ENCODE results near the gene TRIM26.
"Not testable (repeated sequence)": the region's sequence is repeated elsewhere in the genome, so short reads cannot be mapped to it uniquely, and the experiment has no call there.

The TRIM26 gene

DNA sequence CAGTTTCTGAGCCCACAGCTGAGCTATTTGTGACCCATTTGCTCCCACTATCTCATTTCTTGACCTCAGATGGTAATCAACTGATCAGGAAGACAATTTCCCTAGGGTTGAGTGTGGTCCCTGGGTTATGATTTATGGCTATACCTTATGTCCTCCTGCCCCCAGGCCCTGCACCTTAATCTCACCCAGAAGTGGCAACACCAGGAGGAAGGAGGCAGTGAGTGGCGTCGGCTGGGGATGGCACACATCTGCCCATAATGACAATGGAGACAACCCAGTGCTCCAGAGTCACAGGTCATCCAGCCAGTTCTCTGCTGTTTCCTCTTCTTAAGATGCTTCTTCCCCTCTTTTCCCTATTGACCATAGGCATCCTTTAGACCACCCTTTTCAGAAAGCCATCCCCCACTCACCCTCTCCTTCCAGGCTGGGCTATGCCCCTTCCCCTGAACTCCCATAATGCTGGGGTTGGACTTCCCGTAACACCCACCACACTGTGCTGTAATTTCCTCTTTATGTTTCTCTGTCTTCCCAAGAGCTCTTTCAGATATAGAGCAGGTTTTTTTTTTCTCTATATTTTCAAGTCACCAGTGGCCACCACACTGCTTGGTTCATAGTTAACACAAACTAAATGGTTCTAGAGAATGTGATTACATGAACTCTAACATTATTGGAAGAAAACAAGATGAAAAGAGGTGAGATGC lies 60.1 kb downstream of the TRIM26 start:
- DNase-seq = no peak

DNA sequence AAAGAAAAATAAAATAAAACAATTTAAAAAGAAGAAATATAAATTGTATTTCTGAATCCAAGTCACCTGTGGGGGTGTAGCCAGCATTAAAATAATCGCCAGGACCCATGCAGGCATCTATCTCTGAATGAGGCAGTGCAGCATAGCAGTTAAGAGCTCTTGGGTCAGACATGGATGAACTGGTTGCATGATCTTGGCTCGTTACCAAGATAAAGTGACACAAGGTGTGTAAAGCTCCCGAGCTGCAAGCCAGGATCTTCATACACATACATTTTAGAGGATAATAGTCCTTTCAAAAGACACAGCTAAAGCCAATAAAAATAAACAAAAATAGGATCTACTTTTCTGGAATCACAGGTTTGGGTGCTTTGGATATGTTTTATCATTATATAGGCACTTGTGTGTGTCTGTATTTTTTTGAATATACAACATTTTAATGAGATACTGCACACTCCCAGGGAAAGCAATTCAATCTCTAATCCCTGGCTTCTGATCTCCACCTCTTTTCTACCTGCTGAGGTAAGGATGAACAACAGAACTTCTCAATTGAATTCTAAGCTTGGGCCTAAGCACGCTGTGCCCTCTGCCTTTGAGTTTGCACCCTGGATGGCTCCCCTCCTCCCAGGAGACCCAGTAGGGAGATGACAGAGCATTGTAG lies 61.1 kb downstream of the TRIM26 start:
- no peak for DNase-seq

DNA sequence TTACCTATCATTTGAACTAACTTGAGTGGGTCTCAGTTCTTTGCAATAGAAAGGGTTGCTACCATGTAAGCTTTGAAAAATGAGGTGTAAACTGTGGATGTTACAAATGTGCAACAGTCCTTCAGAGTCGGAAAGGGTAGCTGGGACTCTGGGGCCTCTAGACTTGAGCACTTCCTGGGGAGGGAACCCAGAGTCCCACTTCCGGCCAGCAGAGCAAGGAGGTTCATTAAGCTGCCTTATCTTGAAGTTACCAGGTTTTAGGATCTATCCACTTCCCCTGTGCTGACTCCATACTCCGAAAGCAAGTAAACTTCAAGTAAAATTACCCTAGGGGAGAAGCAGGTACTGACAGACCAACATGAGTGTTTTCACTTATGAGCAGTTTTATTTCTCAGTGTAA lies 61.6 kb downstream of the TRIM26 start:
- no peak for DNase-seq

DNA sequence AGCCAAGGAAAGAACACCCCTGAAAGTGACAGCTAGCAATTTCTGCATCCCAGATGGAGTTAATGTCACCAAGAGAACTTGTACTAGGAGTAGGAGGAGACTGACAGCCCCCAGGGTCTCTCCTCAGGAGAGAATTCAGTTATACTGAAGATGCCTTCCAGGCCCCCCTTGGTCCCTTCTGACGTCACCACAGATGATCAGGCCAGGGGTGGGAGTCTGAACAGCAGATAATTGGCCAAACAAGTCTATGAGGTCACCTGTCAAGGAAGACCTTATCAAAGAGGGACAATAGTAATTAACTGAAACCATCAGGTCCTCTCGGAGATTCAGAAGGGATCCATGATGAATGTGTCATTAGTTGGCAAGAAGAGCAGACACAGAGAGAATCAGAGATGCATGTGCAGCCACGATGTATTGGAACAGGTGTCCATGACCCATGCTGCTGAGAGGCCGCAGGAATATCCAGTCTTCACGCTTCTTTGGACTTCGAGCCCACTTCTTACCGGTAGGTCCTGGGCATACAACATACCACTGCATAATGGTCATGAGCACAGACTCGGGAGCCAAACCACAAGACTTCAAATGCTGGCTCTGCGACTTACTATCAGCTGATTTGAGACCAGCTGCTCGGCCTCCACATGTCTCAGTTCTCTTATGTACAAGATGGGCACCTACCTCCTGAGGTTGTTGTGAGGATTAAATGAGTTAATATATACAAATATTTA lies 62.4 kb downstream of the TRIM26 start:
- DNase-seq = no peak

DNA sequence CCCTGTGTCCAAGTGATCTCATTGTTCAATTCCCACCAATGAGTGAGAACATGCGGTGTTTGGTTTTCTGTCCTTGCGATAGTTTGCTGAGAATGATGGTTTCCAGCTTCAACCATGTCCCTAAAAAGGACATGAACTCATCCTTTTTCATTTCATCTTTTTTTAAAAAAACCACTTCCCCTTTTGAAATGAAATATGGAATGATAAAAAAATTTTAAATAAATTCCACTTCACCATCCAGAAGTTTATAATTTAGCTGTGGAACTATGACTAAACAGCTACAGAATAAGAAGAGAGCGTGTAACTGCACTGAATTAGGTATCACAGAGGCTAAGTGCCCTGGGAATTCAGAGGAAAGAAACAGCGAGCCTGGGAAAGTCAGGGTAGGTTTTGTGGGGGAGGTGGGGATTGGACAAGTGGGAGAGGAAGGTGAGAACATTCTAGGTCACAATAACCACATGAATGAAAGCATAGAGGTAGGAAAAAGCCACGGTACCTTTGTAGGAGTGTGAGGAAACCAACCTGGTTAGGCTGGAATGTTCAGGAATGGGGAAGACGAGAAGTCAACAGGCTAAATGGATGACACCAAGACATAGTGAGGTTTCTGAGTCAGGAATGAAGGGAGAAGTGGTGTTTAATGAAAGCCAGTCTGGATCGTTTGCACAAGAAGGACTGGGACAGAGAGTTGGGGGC lies 63.2 kb downstream of the TRIM26 start:
- no peak for DNase-seq

DNA sequence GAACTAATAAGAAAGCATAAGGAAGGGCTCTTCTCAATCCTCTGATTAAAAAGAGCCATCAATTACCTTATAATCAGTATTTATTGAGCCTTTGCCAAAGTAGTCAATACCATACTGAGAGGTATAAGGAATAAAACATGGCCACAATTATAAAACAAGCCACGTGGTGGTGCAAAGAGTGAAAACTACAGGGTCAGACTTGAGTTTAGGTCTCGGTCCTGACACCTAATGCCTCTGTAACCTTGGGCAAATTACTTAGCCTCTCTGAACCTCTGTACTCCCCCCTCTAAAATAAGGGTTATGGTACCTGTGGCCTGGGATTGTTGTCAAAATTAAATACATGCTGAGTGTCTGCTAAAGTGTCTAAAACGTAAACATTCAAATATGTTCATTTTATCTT lies 64.0 kb downstream of the TRIM26 start:
- DNase-seq = no peak

DNA sequence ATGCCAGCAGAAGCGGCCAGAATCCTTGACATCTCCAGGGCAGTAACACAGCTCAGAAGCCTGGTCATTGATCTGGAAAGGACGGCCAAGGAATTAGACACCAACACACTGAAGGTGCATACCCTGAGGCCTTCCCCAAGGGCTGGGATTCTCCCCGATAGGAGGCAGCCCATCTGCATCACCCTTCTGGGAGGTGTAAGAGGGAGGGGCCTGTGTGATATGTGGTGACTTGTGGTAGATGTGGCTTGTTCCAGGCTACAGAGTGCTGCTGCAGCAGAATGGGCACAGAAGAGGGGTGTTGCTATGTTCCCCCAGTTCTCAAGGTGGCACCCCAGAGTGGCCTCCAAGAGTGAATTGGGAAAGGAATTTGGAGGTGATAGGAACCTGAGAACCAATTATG lies 66.1 kb downstream of the TRIM26 start:
- DNase-seq = no peak

DNA sequence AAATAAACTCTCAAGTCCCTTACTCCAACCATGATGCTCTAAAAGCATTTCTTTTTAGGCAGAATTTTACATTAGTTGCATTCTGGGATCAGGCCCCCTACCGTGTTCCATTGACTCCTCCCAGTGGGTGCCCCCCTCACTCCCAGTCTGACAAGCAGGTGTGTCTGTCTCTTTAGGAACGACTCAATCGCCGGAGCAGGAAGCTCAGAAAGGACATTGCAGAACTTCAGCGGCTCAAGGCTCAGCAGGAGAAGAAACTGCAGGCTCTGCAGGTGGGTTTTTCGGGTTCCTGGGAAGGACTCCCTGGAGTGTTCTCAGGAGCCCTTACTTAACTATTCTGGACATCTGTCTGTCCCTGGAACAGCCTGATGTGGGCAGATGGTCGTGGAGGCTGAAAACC lies 67.4 kb downstream of the TRIM26 start:
- DNase-seq = no peak

DNA sequence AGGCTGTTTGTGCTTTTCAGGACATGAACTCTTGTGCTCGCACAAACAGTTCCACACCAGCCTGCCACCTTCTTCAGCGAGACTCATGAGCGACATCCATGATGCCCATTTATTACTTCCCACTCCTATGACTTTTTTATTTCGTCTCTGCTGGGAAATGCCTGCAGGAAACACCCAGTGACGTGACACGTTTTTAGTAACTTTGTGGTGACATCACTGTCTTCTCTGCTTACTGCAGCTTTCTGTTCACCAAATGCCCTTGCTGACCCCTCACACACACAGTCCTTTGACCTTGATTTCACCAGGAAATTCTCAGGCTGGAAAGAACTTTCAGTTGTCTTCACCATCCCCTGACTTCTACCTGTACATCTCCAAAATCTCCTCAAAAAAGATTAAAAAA lies 68.4 kb downstream of the TRIM26 start:
- DNase-seq = no peak

DNA sequence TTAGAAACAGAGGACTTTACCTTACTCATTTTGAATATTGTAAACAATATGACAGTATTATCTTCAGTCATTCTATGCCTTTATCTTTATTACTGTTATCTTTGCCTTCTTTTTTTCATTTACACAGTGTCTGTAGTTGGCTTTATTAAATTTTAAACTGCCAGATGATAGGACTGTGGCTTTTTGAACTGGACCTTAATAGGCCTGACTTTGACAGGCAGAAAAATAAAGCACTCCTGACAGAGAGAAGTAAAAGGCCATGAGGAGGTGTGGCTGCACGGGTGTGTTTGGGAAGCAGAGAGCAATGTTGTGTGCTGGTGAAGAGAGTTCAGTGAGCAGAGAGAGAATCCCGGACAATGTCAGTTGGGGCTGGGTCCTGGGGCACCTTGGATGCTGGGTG lies 69.4 kb downstream of the TRIM26 start:
- no peak for DNase-seq

DNA sequence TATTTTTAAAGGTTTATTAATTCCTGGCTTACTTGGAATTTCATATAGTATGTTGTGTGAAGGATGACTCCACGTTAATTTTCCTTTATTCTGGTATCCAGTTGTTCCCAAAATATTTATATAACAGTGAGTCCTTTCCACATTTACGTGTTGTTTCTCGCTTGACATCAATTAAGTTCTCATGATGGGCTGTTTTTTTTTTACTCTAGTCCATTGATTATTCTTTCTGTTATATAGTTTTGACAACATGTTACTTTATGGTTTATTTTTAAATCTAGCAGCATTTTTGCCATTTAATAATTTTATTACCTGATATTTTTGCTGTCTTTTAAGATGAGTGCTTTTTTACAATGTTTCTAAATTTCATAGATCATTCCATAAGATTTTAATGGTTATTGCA lies 70.5 kb downstream of the TRIM26 start:
- no peak for DNase-seq

DNA sequence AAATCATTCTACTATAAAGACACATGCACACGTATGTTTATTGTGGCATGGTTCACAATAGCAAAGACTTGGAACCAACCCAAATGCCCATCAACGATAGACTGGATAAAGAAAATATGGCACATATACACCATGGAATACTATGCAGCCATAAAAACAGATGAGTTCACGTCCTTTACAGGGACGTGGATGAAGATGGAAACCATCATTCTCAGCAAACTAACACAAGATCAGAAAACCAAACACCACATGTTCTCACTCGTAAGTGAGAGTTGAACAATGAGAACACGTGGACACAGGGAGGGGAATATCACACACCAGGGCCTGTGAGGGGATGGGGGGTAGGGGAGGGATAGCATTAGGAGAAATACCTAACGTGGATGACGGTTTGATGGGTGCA lies 73.0 kb downstream of the TRIM26 start:
- DNase-seq = not testable (repeated sequence)

DNA sequence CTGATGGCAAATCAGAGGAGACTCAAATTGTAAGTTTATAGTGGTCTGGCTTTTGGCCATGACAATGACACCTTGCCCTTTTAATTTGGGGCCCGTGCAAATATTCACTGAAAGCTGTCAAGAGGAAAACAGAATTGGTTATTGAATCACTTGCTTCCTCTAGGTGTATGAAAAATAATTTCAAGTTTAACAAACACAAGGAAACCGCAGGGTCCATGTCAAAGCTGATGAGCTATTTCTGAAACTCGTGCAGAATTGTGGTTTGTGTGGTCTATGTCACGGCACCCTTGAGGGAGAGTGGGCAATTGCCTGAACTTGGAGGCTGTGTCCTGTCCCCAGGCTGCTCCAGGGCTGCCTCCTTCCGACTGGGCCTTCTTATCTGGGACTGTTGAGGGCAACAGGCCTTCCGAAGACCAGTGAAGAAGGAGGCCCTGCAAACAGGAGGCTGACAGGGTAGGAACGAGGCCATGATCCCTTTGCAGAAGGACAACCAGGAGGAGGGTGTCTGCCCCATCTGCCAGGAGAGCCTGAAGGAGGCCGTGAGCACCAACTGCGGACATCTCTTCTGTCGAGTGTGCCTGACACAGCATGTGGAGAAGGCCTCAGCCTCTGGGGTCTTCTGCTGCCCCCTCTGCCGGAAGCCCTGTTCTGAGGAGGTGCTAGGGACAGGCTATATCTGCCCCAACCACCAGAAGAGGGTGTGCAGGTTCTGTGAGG lies 76.5 kb downstream of the TRIM26 start:
- no peak for DNase-seq

DNA sequence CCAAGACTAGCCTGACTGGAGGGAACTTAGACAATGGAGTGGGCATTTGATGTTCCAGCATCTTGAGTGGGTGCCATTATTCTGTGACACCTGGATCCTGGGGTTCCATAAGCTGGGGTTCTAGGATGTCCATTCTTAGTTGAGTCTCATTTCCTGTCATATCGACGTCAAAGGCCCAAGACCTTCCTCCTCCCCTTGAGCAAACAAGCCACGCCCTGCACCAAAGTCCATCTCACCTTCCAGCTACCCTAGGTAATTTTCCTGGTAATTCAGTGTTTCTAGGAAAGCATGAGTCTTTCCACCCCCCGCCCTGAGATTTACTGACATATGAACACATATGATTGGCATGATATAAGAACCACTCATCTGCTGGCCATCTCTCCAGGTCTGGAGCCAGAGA lies 77.4 kb downstream of the TRIM26 start, which contains the start of gene TRIM40:
Gene TRIM40, plus strand, starts transcription at position 384 of the 400 bp plus-strand sequence. CDS start 897 bp downstream, outside the sequence.
- no peak for DNase-seq

DNA sequence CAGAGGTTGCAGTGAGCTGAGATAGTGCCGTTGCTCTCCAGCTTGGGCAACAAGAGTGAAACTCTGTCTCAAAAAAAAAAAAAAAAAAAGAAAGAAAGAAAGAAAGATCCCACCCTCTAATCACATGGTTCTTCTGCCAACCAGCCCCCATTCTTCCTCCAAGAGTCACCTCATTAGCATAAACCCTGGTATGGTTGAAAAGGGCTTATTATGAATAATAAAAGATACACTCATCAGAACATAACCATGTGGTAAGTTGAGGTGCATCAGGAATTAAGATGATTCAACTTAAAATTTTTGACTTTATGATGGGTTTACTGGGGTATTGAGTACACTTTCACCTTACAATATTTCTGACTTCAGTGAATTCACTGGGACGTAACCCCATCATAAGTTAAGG lies 78.1 kb downstream of the TRIM26 start:
- DNase-seq = no peak

Measured in COR-L47 (cell line).